ENCODE results near the gene CALD1.

DNA sequence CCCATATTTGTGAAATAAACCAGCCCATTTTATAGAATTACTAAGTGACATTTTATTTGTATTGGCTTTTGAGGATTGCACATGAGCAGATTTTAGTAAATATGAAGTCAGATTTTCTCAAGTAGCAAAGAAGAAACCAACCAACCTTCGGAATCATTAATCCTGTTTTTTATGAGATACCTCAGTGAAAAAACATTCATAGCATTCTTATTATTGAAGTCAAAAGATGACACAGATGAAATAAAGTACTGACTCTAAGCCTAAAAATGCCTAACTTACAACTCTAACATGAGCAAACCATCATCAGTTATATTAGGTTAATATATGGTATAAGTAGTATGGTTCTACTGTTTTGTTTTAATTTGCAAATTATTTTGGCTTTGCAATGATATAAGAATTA lies 147.0 kb downstream of the CALD1 start:
- TF ChIP-seq POLR2A (IDR thresholded peaks at IDR 0.05; ENCODE audit: low read depth, low read length): no peak
- no peak for TF ChIP-seq TAF1 (IDR thresholded peaks at IDR 0.05; ENCODE audit: low read depth, low read length)
- TF ChIP-seq SPI1 (IDR thresholded peaks at IDR 0.05; ENCODE audit: low read depth, low read length): no peak
- TF ChIP-seq POU2F2 (IDR thresholded peaks at IDR 0.05; ENCODE audit: low read depth, low read length): no peak
- no peak for TF ChIP-seq POLR2AphosphoS5 (IDR thresholded peaks at IDR 0.05; ENCODE audit: low read depth, low read length)

All from GM12891 (cell line).